HG02885 (cell line): ENCODE data around the gene TRAF2.
"Not testable (repeated sequence)": the region's sequence is repeated elsewhere in the genome, so short reads cannot be mapped to it uniquely, and the experiment has no call there.

Source experiments
- ATAC-seq: cut with Tn5 transposase; IDR thresholded peaks from one replicate; pipeline ENCODE4 v1.9.1; 2021; ENCODE audit warnings: mild to moderate bottlenecking; ENCODE audit not compliant: unreplicated experiment, poor library complexity

The TRAF2 gene

GRCh38 chr9:136885950-136886578, at the start of gene TRAF2:
Gene TRAF2, plus strand, starts transcription at chr9:136886516. Its CDS starts 12,225 bp downstream, at chr9:136898741.
- peak; percentile 87 for ATAC-seq

- ATAC-seq = no peak
Observed at GRCh38 chr9:136837146-136837855, 49.0 kb upstream of the TRAF2 start.

GRCh38 chr9:136837856-136838277, 48.4 kb upstream of the TRAF2 start:
- not testable (repeated sequence) for ATAC-seq

- ATAC-seq = no peak
Observed at GRCh38 chr9:136838314-136839228, 47.7 kb upstream of the TRAF2 start.

- ATAC-seq = no peak
Observed at GRCh38 chr9:136839229-136840139, 46.8 kb upstream of the TRAF2 start.

- no peak for ATAC-seq
Observed at GRCh38 chr9:136840140-136840876, 46.0 kb upstream of the TRAF2 start.

GRCh38 chr9:136840877-136841645, 45.3 kb upstream of the TRAF2 start:
- no peak for ATAC-seq

- not testable (repeated sequence) for ATAC-seq
Observed at GRCh38 chr9:136841646-136842379, 44.5 kb upstream of the TRAF2 start.

- peak; percentile 68 for ATAC-seq
Observed at GRCh38 chr9:136842380-136842948, 43.9 kb upstream of the TRAF2 start, which contains the start of gene AJM1. Gene AJM1, plus strand, starts transcription at chr9:136842478. Its CDS starts 1,937 bp downstream, at chr9:136844415.

- ATAC-seq = not testable (repeated sequence)
Observed at GRCh38 chr9:136843159-136843800, 43.0 kb upstream of the TRAF2 start.

- not testable (repeated sequence) for ATAC-seq
Observed at GRCh38 chr9:136843801-136844740, 42.2 kb upstream of the TRAF2 start.

- ATAC-seq = no peak
Observed at GRCh38 chr9:136844761-136845464, 41.4 kb upstream of the TRAF2 start.

GRCh38 chr9:136845465-136846260, 40.7 kb upstream of the TRAF2 start:
- no peak for ATAC-seq

- no peak for ATAC-seq
Observed at GRCh38 chr9:136846376-136847087, 39.8 kb upstream of the TRAF2 start.
